CD4-positive, alpha-beta T cell (primary cell): ENCODE measurements around the gene PDLIM5. TPM values are rescaled to one million over a fixed set of nuclear protein-coding genes. Genes with fewer than 3 reads are reported as not detected.
"Not testable (repeated sequence)": the region's sequence is repeated elsewhere in the genome, so short reads cannot be mapped to it uniquely, and the experiment has no call there.

Experiments
- ATAC-seq: fragments of 200-7000 bp; cut with Tn5 transposase; one replicate; pipeline ENCODE4 v1.10.0; 2022; ENCODE audit warnings: mild to moderate bottlenecking; ENCODE audit not compliant: poor library complexity
- CTCF ChIA-PET: fragments of 350-600 bp; sonication (Branson Sonifier 250); formaldehyde crosslinking; loops from one replicate; lab custom pipeline; 2021; ENCODE audit warnings: antibody characterized with exemption, inconsistent platforms; lab: Charles Lee
- POLR2A ChIA-PET: fragments of 350-600 bp; sonication (Branson Sonifier 250); formaldehyde crosslinking; loops from one replicate; lab custom pipeline; 2021; ENCODE audit warnings: antibody characterized with exemption, inconsistent platforms; lab: Charles Lee
- DNase-seq, 14 experiments: peaks; one replicate each; pipeline ENCODE4 v3.0.0-alpha.2; 2013 to 2020; ENCODE audit warnings: mixed read lengths in 2 of 14
- H3K27ac ChIP-seq, 2 donors: one replicate each; pipeline versions ENCODE4 v1.5.1 to v1.7.0; 2013; ENCODE audit warnings: low read length in 2 of 2, low read depth in 1 of 2, mild to moderate bottlenecking in 1 of 2
- H3K27me3 ChIP-seq, 2 experiments: 1 replicate in 1 of 2; 2 replicates in 1 of 2; pipeline versions ENCODE4 v1.6.1 to v1.7.0; 2013; ENCODE audit warnings: low read length in 2 of 2, control low read depth in 1 of 2, mild to moderate bottlenecking in 1 of 2, moderate library complexity in 1 of 2; ENCODE audit not compliant: insufficient read depth in 2 of 2, control insufficient read depth in 1 of 2
- H3K36me3 ChIP-seq: one replicate; pipeline ENCODE4 v1.6.1; 2013; ENCODE audit warnings: low read length, control low read depth; ENCODE audit not compliant: insufficient read depth
- H3K4me1 ChIP-seq: one replicate; pipeline ENCODE4 v1.6.1; 2013; ENCODE audit warnings: low read length, control low read depth; ENCODE audit not compliant: insufficient read depth
- H3K4me3 ChIP-seq: one replicate; pipeline ENCODE4 v1.5.1; 2013; ENCODE audit warnings: mild to moderate bottlenecking, low read length, moderate library complexity
- H3K9me3 ChIP-seq, 2 experiments: 1 replicate in 1 of 2; 2 replicates in 1 of 2; pipeline versions ENCODE4 v1.6.1 to v1.7.0; 2013; ENCODE audit warnings: low read length in 2 of 2, mild to moderate bottlenecking in 2 of 2, control low read depth in 1 of 2, moderate library complexity in 1 of 2; ENCODE audit not compliant: control insufficient read depth in 1 of 2, insufficient read depth in 1 of 2
- H3K27ac Mint-ChIP-seq: one replicate; pipeline ENCODE4 v1.8.0; 2020; ENCODE audit warnings: mixed read lengths
- H3K27me3 Mint-ChIP-seq: one replicate; pipeline ENCODE4 v1.8.0; 2021; ENCODE audit warnings: mixed read lengths
- H3K36me3 Mint-ChIP-seq: one replicate; pipeline ENCODE4 v1.8.0; 2021; ENCODE audit warnings: low read depth, mixed read lengths
- H3K4me1 Mint-ChIP-seq: one replicate; pipeline ENCODE4 v1.8.0; 2021; ENCODE audit warnings: low read depth, mixed read lengths
- H3K4me3 Mint-ChIP-seq: one replicate; pipeline ENCODE4 v1.8.0; 2020; ENCODE audit warnings: mild to moderate bottlenecking, mixed read lengths
- H3K9me3 Mint-ChIP-seq: one replicate; pipeline ENCODE4 v1.8.0; 2020; ENCODE audit warnings: mixed read lengths
- intact Hi-C, 2 experiments: fragments of 100-400 bp; cut with DNase I in 1 of 2; cut with micrococcal nuclease in 1 of 2; formaldehyde crosslinking; loops; one replicate each; pipeline versions ENCODE4 v1.15.1 to v1.9.0; 2023 to 2025; cut with DNase I, micrococcal nuclease
- polyA plus RNA-seq, 2 donors: library from polyadenylated mRNA; unstranded; fragments of 120-200 nt; gene quantifications; one replicate each; pipeline ENCODE4 v1.2.1, GENCODE V29; 2013
- total RNA-seq, 174 experiments: library from RNA in 2 of 174; stranded (reverse) in 2 of 174; gene quantifications; one replicate each; pipeline ENCODE4 v1.2.3 and lab custom pipeline; 2021 to 2026
- TF ChIP-seq, protein P1 (sequence below): fragments of 200-600 bp; IDR thresholded peaks from one replicate; pipeline ENCODE4 v1.8.0; 2022; ENCODE audit warnings: antibody characterized with exemption, mild to moderate bottlenecking

Gene PDLIM5, protein sequence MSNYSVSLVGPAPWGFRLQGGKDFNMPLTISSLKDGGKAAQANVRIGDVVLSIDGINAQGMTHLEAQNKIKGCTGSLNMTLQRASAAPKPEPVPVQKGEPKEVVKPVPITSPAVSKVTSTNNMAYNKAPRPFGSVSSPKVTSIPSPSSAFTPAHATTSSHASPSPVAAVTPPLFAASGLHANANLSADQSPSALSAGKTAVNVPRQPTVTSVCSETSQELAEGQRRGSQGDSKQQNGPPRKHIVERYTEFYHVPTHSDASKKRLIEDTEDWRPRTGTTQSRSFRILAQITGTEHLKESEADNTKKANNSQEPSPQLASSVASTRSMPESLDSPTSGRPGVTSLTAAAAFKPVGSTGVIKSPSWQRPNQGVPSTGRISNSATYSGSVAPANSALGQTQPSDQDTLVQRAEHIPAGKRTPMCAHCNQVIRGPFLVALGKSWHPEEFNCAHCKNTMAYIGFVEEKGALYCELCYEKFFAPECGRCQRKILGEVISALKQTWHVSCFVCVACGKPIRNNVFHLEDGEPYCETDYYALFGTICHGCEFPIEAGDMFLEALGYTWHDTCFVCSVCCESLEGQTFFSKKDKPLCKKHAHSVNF
- 10 to 100 TPM; 23.0 to 23.1 TPM for total RNA-seq
- 15.0 TPM for polyA plus RNA-seq (2013, experiment 1 of 2)
- polyA plus RNA-seq (2013, experiment 2 of 2), result 24.4 TPM
- total RNA-seq (lab: John Stamatoyannopoulos, UW), result 17.3 to 68.1 (median 34.8) reads per million in 172 experiments

DNA sequence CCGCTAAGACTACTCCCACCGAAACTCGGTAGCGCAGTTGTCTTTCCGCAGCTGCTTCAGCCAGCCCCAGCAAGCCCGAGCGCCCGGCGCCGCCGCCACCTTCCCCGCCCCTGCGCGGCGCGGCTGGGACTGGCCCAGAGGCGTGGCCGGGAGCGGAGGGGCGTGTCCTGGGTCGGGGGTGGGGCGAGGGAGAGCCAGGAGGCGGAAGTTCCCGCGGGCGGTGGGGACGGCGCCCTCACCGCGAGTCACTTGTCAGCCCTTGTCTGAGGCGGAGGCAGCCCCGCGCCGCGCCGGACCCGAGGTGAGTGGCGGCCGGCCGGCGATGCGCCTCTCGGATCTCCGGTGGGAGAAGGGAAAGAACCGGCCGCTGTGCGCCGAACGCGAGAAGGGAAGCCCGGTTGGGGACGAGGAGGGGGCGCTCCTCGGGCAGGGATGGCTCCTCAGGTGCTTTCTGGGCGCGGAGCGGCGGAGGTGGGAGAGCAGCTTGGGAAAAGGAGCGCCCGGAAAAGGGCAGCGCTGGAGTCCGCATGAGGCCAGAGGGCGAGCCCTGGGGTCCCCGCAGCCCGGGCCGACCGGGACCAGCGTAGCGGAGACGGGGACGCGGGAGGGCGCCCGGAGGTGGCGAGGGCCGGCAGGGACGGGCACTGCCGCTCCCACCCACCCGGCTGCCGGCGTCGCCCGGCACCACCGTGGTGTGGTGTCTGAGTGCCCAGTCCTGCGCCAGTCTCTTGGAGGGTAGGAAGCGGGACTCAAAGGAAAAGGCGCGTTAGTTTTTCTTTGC, at the start of gene PDLIM5:
Gene PDLIM5, plus strand, starts transcription at position 248 of the 781 bp plus-strand sequence. CDS start 3,347 bp downstream, outside the sequence.
- H3K4me1 Mint-ChIP-seq, result peaks cover 41% of the 10 kb centered on the region
- peak; percentile 96 for ATAC-seq
- peak; percentile 78 to 96 (median 86) for DNase-seq
- ChIA-PET POLR2A (interaction anchor here (0.6 to 0.9 kb wide), 2 partner anchors 9 to 13 kb away, joined by 3 to 4 read pairs; no protein-coding TSS in a partner anchor), CTCF (interaction anchor here (0.8 to 2.1 kb wide), 2 partner anchors 12 to 45 kb away, joined by 3 to 7 read pairs; no protein-coding TSS in a partner anchor)
- no peaks in the 10 kb centered on the region for H3K36me3 ChIP-seq
- no peaks in the 10 kb centered on the region for H3K36me3 Mint-ChIP-seq
- no peaks in the 10 kb centered on the region for H3K9me3 ChIP-seq
- peak within 1 kb of the TSS in 1 of 2 donors; percentile 59 for H3K27ac ChIP-seq
- peaks cover 20% of the 10 kb centered on the region for H3K4me1 ChIP-seq
- peak within 1 kb of the TSS; percentile 89 for H3K4me3 Mint-ChIP-seq
- H3K27ac Mint-ChIP-seq, result peak within 1 kb of the TSS; percentile 74
- peak within 1 kb of the TSS; percentile 81 for H3K4me3 ChIP-seq
- intact Hi-C loops, result loop anchor here in 1 of 2 experiments (5.0 kb wide), 1 partner anchor 245 kb away; the partner anchor contains the start of gene SMARCAD1
- TF ChIP-seq, protein P1, sequence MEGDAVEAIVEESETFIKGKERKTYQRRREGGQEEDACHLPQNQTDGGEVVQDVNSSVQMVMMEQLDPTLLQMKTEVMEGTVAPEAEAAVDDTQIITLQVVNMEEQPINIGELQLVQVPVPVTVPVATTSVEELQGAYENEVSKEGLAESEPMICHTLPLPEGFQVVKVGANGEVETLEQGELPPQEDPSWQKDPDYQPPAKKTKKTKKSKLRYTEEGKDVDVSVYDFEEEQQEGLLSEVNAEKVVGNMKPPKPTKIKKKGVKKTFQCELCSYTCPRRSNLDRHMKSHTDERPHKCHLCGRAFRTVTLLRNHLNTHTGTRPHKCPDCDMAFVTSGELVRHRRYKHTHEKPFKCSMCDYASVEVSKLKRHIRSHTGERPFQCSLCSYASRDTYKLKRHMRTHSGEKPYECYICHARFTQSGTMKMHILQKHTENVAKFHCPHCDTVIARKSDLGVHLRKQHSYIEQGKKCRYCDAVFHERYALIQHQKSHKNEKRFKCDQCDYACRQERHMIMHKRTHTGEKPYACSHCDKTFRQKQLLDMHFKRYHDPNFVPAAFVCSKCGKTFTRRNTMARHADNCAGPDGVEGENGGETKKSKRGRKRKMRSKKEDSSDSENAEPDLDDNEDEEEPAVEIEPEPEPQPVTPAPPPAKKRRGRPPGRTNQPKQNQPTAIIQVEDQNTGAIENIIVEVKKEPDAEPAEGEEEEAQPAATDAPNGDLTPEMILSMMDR, result no peak
- H3K27me3 Mint-ChIP-seq, result peaks cover 28% of the 10 kb centered on the region
- peaks cover 4 to 16% of the 10 kb centered on the region in 2 experiments for H3K27me3 ChIP-seq
- no peaks in the 10 kb centered on the region for H3K9me3 Mint-ChIP-seq

DNA sequence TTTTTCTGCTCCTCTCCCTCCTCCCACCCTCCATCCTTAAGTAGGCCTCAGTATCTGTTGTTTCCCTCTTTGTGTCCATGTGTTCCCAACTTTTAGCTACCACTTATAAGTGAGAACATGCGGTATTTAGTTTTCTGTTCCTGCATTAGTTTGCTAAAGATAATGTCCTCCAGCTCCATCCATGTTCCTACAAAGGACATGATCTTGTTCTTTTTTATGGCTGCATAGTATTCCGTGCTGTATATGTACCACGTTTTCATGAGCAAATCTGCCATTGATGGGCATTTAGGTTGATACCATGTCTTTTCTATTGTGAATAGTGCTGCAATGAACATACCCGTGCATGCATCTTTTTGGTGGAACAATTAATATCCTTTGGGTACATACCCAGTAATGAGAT, 49.3 kb upstream of the PDLIM5 start:
- H3K9me3 Mint-ChIP-seq, DNase-seq, intact Hi-C loops, H3K36me3 Mint-ChIP-seq, H3K4me1 ChIP-seq, H3K9me3 ChIP-seq, H3K4me3 Mint-ChIP-seq, H3K4me3 ChIP-seq, CTCF ChIA-PET, H3K27me3 Mint-ChIP-seq, ATAC-seq, H3K27ac ChIP-seq, H3K36me3 ChIP-seq, H3K27ac Mint-ChIP-seq, H3K4me1 Mint-ChIP-seq, POLR2A ChIA-PET, H3K27me3 ChIP-seq: not testable (repeated sequence)

DNA sequence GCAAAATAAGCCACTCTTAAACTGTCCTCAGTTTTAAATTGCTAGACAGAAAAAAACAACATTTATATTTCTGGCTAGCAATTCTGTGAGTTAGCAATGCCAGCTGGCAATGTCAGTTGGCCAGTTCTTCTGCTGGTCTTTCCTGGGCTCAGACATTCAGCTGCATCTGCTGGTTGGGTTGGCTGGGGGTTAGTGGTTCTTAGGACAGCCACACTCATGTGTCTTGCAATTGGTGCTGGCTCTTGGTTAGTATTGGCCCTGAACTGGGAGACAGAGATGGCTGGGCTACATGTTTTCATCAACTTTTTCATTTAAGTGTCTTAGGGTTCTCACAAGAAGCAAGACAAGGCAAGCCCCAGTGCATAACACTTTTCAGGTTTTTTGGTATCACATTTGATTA, 48.0 kb upstream of the PDLIM5 start:
- Histone ChIP-seq H3K36me3 (no peaks in the 10 kb centered on the region), H3K4me1 (no peaks in the 10 kb centered on the region), H3K4me3 (no peak overlapping the region), H3K9me3 (no peaks in the 10 kb centered on the region), H3K27me3 (no peaks in the 10 kb centered on the region), H3K27ac (no peak overlapping the region)
- ATAC-seq, result no peak
- no peak overlapping the region for H3K4me3 Mint-ChIP-seq
- peaks cover 4% of the 10 kb centered on the region for H3K4me1 Mint-ChIP-seq
- H3K27me3 Mint-ChIP-seq, result peaks cover 5% of the 10 kb centered on the region
- H3K36me3 Mint-ChIP-seq, result no peaks in the 10 kb centered on the region
- TF ChIP-seq, protein P1, result no peak
- no peak for DNase-seq
- CTCF ChIA-PET, result no interaction called here
- intact Hi-C loops, result loop anchor here in 1 of 2 experiments (1.0 kb wide), 1 partner anchor 10 kb away; no protein-coding TSS in a partner anchor
- POLR2A ChIA-PET, result no interaction called here
- no peaks in the 10 kb centered on the region for H3K9me3 Mint-ChIP-seq
- no peak overlapping the region for H3K27ac Mint-ChIP-seq
